ENCODE results near the gene RNFT1. TPM values are rescaled to one million over a fixed set of nuclear protein-coding genes. Genes with fewer than 3 reads are reported as not detected.
"Not testable (repeated sequence)": the region's sequence is repeated elsewhere in the genome, so short reads cannot be mapped to it uniquely, and the experiment has no call there.

The RNFT1 gene
- polyA plus RNA-seq, 3 donors: 21.5 to 27.3 (median 22.9) TPM

DNA sequence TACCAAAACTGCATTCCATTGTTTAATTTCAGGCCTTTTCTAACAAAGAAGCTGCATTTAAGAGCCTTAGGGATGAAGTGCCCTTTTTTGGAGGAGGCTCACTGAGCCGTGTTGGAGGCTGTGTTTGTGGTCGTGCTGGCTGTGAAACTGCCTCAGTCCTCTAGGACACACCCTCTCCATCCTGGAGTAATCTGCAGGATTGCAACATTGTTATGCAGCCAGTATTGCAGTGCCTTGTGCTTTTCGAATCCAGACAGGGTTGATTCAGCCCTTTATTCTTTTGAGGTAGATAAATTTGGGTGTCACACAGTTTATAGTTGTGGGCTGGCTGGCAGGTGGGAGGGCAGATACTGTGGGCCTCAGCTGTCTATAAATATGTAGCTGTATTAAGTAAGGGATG is 33.8 kb downstream of the RNFT1 start:
- not testable (repeated sequence) for DNase-seq (ENCODE audit: low read depth in 3 of 3, low spot score in 2 of 3)

DNA sequence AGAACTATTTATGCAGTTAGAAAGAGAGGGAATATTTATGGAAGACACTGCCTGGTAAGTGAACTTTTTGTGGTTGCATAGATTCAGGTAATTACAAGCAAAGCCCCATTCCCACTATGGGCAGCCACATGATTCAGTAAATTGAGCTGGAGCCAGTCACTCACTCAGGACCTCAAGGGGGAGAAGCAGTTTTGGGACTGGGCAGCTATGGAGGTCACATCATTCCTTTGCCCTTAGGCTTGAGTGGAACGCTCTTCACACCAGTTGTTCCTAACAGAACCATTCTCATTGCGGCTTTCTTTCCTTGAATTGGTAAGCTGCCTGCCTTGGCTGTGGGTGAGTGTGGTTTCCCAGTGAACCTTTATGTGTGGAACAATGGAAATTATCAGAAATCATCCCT is 34.4 kb downstream of the RNFT1 start:
- DNase-seq (ENCODE audit: low read depth in 3 of 3, low spot score in 2 of 3): not testable (repeated sequence)

DNA sequence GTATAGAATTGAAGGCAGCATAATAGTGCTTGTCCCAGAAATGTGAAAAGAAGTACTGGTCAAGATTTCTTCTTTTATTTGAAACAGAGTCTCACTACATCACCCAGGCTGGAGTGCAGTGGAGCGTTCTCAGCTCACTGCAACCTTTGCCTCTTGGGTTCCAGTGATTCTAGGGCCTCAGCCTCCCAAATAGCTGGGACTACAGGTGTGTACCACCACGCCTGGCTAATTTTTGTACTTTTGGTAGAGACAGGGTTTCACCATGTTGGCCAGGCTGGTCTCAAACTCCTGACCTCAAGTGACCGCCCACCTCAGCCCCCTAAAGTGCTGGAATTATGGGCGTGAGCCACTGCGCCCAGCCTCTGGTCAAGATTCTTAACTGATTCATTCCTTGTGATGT is 43.9 kb downstream of the RNFT1 start:
- DNase-seq (ENCODE audit: low read depth in 3 of 3, low spot score in 2 of 3): not testable (repeated sequence)

DNA sequence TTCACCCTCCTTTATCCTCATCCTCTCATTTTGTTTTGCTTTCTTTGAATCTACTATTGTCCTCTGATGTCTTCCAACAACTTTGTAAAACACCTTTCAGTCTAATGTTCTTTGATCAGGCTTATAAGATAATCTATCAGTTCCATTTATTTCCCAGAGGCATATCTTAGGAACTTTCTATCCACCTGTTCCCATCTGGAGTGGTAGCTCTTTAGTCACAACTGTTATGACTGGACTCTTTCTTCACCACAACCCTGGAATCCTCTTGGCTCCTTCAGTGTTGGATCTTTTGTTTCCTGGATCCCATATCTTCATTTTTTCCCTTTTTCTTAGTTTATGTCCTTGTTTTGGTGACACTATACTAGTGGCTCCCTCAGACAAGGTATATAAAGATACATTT is 48.1 kb downstream of the RNFT1 start:
- DNase-seq (ENCODE audit: low read depth in 3 of 3, low spot score in 2 of 3): no peak

DNA sequence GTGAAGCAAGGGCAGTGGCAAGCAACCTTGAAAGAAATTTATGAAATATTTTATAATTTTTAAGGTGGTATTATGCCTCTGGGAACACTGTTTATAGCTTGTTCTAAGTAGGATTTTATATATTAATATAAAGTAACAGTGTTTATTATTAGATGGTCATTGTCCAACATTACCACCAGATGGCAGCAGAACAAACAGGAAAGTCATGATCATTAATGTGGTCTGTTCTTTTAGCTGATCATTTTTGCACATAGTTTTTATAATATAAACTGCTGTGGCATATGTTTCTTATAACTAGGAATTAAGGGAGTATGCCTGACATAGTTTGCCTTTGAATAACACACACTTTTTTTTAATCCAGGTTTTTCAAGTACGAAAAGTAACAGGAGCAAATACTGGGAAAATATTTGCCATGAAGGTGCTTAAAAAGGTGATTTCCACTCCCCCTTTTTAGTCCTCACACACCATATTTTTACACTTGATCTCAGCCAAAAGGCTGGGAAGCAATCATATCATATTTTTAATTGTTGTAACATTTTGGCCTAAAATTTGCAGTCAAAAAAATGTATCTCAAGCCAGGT is 50.2 kb downstream of the RNFT1 start:
- DNase-seq (ENCODE audit: low read depth in 3 of 3, low spot score in 2 of 3): peak in 1 of 3 donors; percentile 24

DNA sequence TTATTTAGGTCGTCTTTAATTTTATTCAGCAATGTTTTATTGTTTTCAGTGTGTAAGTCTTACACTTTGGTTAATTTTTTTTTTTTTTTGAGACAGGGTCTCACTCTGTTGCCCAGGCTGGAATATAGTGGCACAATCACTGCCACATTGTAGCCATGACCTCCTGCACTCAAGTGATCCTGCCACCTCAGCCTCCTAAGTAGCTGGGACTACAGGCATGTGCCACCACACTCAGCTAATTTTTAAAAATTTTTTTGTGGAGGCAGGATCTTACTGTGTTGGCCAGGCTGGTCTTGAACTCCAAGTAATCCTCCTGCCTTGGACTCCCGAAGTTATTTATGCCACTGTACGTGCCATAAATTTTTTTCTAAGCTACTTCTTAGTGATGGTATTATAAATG is 57.1 kb downstream of the RNFT1 start:
- DNase-seq (ENCODE audit: low read depth in 3 of 3, low spot score in 2 of 3): no peak

DNA sequence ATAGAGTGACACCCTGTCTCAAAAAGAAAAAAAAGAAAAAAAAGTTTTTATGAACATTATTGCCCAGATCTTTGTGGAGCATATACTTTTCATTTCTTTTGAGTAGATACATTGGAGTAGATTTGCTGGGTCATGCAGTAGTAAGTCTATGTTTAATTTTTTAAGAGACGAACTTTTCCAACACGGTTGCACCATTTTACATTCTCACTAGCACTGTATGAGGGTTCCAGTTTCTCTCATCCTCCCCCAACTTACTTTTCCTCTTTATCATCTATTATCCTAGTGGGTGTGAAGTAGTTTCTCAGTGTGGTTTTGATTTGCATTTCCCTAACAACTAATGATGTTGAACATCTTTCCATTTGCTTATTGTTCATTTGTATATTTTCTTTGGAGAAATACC is 61.1 kb downstream of the RNFT1 start:
- DNase-seq (ENCODE audit: low read depth in 3 of 3, low spot score in 2 of 3): no peak

Other genes with a start within 250 kb of the RNFT1 start
- 10 to 100 TPM; 22.6 to 23.3 (median 23.2) TPM for gene TUBD1, start 71.8 kb downstream of the RNFT1 start, polyA plus RNA-seq (ENCODE audit: insufficient read length in 3 of 3)
- 10 to 100 TPM; 37.7 to 40.2 (median 40.2) TPM for gene RPS6KB1, start 71.6 kb downstream of the RNFT1 start, polyA plus RNA-seq (ENCODE audit: insufficient read length in 3 of 3)
- gene HEATR6, start 114.2 kb upstream of the RNFT1 start, polyA plus RNA-seq (ENCODE audit: insufficient read length in 3 of 3): 10 to 100 TPM; 21.7 to 23.8 (median 22.9) TPM
- 10 to 100 TPM; 40.7 to 49.6 (median 46.5) TPM for gene CA4, start 185.2 kb upstream of the RNFT1 start, polyA plus RNA-seq (ENCODE audit: insufficient read length in 3 of 3)

Measured in right renal cortex interstitium (tissue), 3 donors.